Measurements from ENCODE around the gene EEF1AKMT2.

Gene EEF1AKMT2

GRCh38 chr10:124728830-124729661, 62.6 kb downstream of the EEF1AKMT2 start:
- H3K27ac ChIP-seq (ENCODE audit: low read depth, low read length, severe bottlenecking) = no peak overlapping the region
- WGBS, 2 experiments (ENCODE audit: insufficient coverage in 2 of 2) = 67 to 83% methylated on average over 2 to 3 of the region's 8 CpGs
- H3K9me3 ChIP-seq (ENCODE audit: control insufficient read depth, low read length) = no peaks in the 10 kb centered on the region
- H3K36me3 ChIP-seq (ENCODE audit: control insufficient read depth, insufficient read depth, low read length) = peaks cover 12% of the 10 kb centered on the region
- H3K4me1 ChIP-seq (ENCODE audit: control insufficient read depth, insufficient read depth, low read length, poor library complexity, severe bottlenecking) = peaks cover 26% of the 10 kb centered on the region
- H3K4me3 ChIP-seq (ENCODE audit: extremely low read depth, insufficient read depth, low read length, poor library complexity, severe bottlenecking) = no peak overlapping the region

- 85 to 94% methylated on average over 9 to 11 of the region's 14 CpGs for WGBS, 2 experiments (ENCODE audit: insufficient coverage in 2 of 2)
- no peak overlapping the region for H3K4me3 ChIP-seq (ENCODE audit: extremely low read depth, insufficient read depth, low read length, poor library complexity, severe bottlenecking)
Measured at GRCh38 chr10:124728071-124728829, 63.4 kb downstream of the EEF1AKMT2 start.

GRCh38 chr10:124727361-124727960, 64.2 kb downstream of the EEF1AKMT2 start:
- Histone ChIP-seq H3K9me3 (ENCODE audit: control insufficient read depth, low read length) (no peaks in the 10 kb centered on the region), H3K4me1 (ENCODE audit: control insufficient read depth, insufficient read depth, low read length, poor library complexity, severe bottlenecking) (peaks cover 23% of the 10 kb centered on the region), H3K36me3 (ENCODE audit: control insufficient read depth, insufficient read depth, low read length) (peaks cover 9% of the 10 kb centered on the region), H3K4me3 (ENCODE audit: extremely low read depth, insufficient read depth, low read length, poor library complexity, severe bottlenecking) (no peak overlapping the region), H3K27ac (ENCODE audit: low read depth, low read length, severe bottlenecking) (no peak overlapping the region)
- 86 to 99% methylated on average over 3 to 5 of the region's 6 CpGs for WGBS, 2 experiments (ENCODE audit: insufficient coverage in 2 of 2)

More at GRCh38 chr10:124728071-124728829, 63.4 kb downstream of the EEF1AKMT2 start:
- no peak overlapping the region for H3K27ac ChIP-seq (ENCODE audit: low read depth, low read length, severe bottlenecking)
- H3K9me3 ChIP-seq (ENCODE audit: control insufficient read depth, low read length) = no peaks in the 10 kb centered on the region
- H3K4me1 ChIP-seq (ENCODE audit: control insufficient read depth, insufficient read depth, low read length, poor library complexity, severe bottlenecking) = peaks cover 26% of the 10 kb centered on the region
- H3K36me3 ChIP-seq (ENCODE audit: control insufficient read depth, insufficient read depth, low read length) = peaks cover 12% of the 10 kb centered on the region

GRCh38 chr10:124725791-124726190, 65.9 kb downstream of the EEF1AKMT2 start:
- H3K4me3 ChIP-seq (ENCODE audit: extremely low read depth, insufficient read depth, low read length, poor library complexity, severe bottlenecking) = no peak overlapping the region
- WGBS, 2 experiments (ENCODE audit: insufficient coverage in 2 of 2) = 96 to 99% methylated on average over 6 to 7 of the region's 7 CpGs
- H3K36me3 ChIP-seq (ENCODE audit: control insufficient read depth, insufficient read depth, low read length) = peaks cover 4% of the 10 kb centered on the region
- H3K4me1 ChIP-seq (ENCODE audit: control insufficient read depth, insufficient read depth, low read length, poor library complexity, severe bottlenecking) = peaks cover 23% of the 10 kb centered on the region
- H3K9me3 ChIP-seq (ENCODE audit: control insufficient read depth, low read length) = no peaks in the 10 kb centered on the region
- no peak overlapping the region for H3K27ac ChIP-seq (ENCODE audit: low read depth, low read length, severe bottlenecking)

- 86 to 91% methylated on average over 8 to 9 of the region's 9 CpGs for WGBS, 2 experiments (ENCODE audit: insufficient coverage in 2 of 2)
- no peaks in the 10 kb centered on the region for H3K9me3 ChIP-seq (ENCODE audit: control insufficient read depth, low read length)
- H3K4me3 ChIP-seq (ENCODE audit: extremely low read depth, insufficient read depth, low read length, poor library complexity, severe bottlenecking) = no peak overlapping the region
- H3K27ac ChIP-seq (ENCODE audit: low read depth, low read length, severe bottlenecking) = no peak overlapping the region
- peaks cover 4% of the 10 kb centered on the region for H3K36me3 ChIP-seq (ENCODE audit: control insufficient read depth, insufficient read depth, low read length)
- peaks cover 23% of the 10 kb centered on the region for H3K4me1 ChIP-seq (ENCODE audit: control insufficient read depth, insufficient read depth, low read length, poor library complexity, severe bottlenecking)
Measured at GRCh38 chr10:124725171-124725631, 66.5 kb downstream of the EEF1AKMT2 start.

- Histone ChIP-seq H3K4me1 (ENCODE audit: control insufficient read depth, insufficient read depth, low read length, poor library complexity, severe bottlenecking) (peaks cover 22% of the 10 kb centered on the region), H3K4me3 (ENCODE audit: extremely low read depth, insufficient read depth, low read length, poor library complexity, severe bottlenecking) (no peak overlapping the region), H3K9me3 (ENCODE audit: control insufficient read depth, low read length) (no peaks in the 10 kb centered on the region), H3K27ac (ENCODE audit: low read depth, low read length, severe bottlenecking) (peak overlapping the region; percentile 0), H3K36me3 (ENCODE audit: control insufficient read depth, insufficient read depth, low read length) (peaks cover 4% of the 10 kb centered on the region)
- 91 to 93% methylated on average over 14 to 15 of the region's 20 CpGs for WGBS, 2 experiments (ENCODE audit: insufficient coverage in 2 of 2)
Measured at GRCh38 chr10:124724279-124725027, 67.2 kb downstream of the EEF1AKMT2 start.

- 96 to 97% methylated on average over 9 of the region's 9 CpGs for WGBS, 2 experiments (ENCODE audit: insufficient coverage in 2 of 2)
- peaks cover 4% of the 10 kb centered on the region for H3K36me3 ChIP-seq (ENCODE audit: control insufficient read depth, insufficient read depth, low read length)
- H3K9me3 ChIP-seq (ENCODE audit: control insufficient read depth, low read length) = no peaks in the 10 kb centered on the region
- peak overlapping the region; percentile 13 for H3K27ac ChIP-seq (ENCODE audit: low read depth, low read length, severe bottlenecking)
- peaks cover 17% of the 10 kb centered on the region for H3K4me1 ChIP-seq (ENCODE audit: control insufficient read depth, insufficient read depth, low read length, poor library complexity, severe bottlenecking)
- no peak overlapping the region for H3K4me3 ChIP-seq (ENCODE audit: extremely low read depth, insufficient read depth, low read length, poor library complexity, severe bottlenecking)
Measured at GRCh38 chr10:124723826-124724225, 67.9 kb downstream of the EEF1AKMT2 start.

- Histone ChIP-seq H3K4me3 (ENCODE audit: extremely low read depth, insufficient read depth, low read length, poor library complexity, severe bottlenecking) (no peak overlapping the region), H3K4me1 (ENCODE audit: control insufficient read depth, insufficient read depth, low read length, poor library complexity, severe bottlenecking) (peaks cover 17% of the 10 kb centered on the region), H3K9me3 (ENCODE audit: control insufficient read depth, low read length) (no peaks in the 10 kb centered on the region), H3K36me3 (ENCODE audit: control insufficient read depth, insufficient read depth, low read length) (peaks cover 4% of the 10 kb centered on the region), H3K27ac (ENCODE audit: low read depth, low read length, severe bottlenecking) (peak overlapping the region; percentile 13)
- 81 to 89% methylated on average over 5 to 6 of the region's 8 CpGs for WGBS, 2 experiments (ENCODE audit: insufficient coverage in 2 of 2)
Measured at GRCh38 chr10:124722798-124723783, 68.6 kb downstream of the EEF1AKMT2 start.

GRCh38 chr10:124721330-124722045, 70.2 kb downstream of the EEF1AKMT2 start:
- Histone ChIP-seq H3K9me3 (ENCODE audit: control insufficient read depth, low read length) (no peaks in the 10 kb centered on the region), H3K27ac (ENCODE audit: low read depth, low read length, severe bottlenecking) (no peak overlapping the region), H3K4me1 (ENCODE audit: control insufficient read depth, insufficient read depth, low read length, poor library complexity, severe bottlenecking) (peaks cover 17% of the 10 kb centered on the region), H3K36me3 (ENCODE audit: control insufficient read depth, insufficient read depth, low read length) (peaks cover 4% of the 10 kb centered on the region), H3K4me3 (ENCODE audit: extremely low read depth, insufficient read depth, low read length, poor library complexity, severe bottlenecking) (no peak overlapping the region)
- WGBS, 2 experiments (ENCODE audit: insufficient coverage in 2 of 2) = 92 to 97% methylated on average over 12 to 13 of the region's 16 CpGs

Measured in mesodermal cell (in vitro differentiated cells).